Endothelial cell of umbilical vein (primary cell): ENCODE results near the gene RBM42. TPM values are rescaled to one million over a fixed set of nuclear protein-coding genes. Genes with fewer than 3 reads are reported as not detected.

Source experiments
- BruUV-seq: library from RNA; stranded (reverse); fragments of 400-500 nt; replicated peaks from 2 replicates; lab custom pipeline; 2021; lab: Mats Ljungman, UMichigan
- CTCF ChIA-PET: fragments of 300-600, 350-600 bp; sonication (Branson Sonifier 250); formaldehyde crosslinking; loops from one replicate; lab custom pipeline; 2021; ENCODE audit warnings: antibody characterized with exemption, inconsistent platforms; lab: Charles Lee
- POLR2A ChIA-PET: fragments of 300-600, 350-600 bp; sonication (Branson Sonifier 250); formaldehyde crosslinking; loops from one replicate; lab custom pipeline; 2021; ENCODE audit warnings: antibody characterized with exemption, inconsistent platforms; lab: Charles Lee
- DNase-seq: peaks from one replicate; pipeline ENCODE4 v3.0.0-alpha.2; 2011; ENCODE audit warnings: low read depth, low spot score
- FAIRE-seq: peaks from 2 replicates; lab custom pipeline; 2011; peaks lifted over from hg19 to GRCh38; lab: Jason Lieb, UNC
- H2AFZ ChIP-seq: 2 replicates; pipeline ENCODE4 v1.6.0; 2012; ENCODE audit warnings: low read depth, low read length, control low read depth, inconsistent platforms
- H3K27ac ChIP-seq: 2 replicates; pipeline ENCODE4 v1.5.1; 2011; ENCODE audit warnings: low read depth, mild to moderate bottlenecking, control low read depth, low read length, moderate library complexity; ENCODE audit not compliant: insufficient read depth
- H3K27me3 ChIP-seq, 2 experiments: 2 replicates each; pipeline versions ENCODE4 v1.6.0 to v1.6.1; 2011; ENCODE audit warnings: low read length in 2 of 2, mixed read lengths in 1 of 2; ENCODE audit not compliant: control insufficient read depth in 2 of 2, insufficient read depth in 2 of 2
- H3K36me3 ChIP-seq, 2 experiments: 2 replicates in 1 of 2; 3 replicates in 1 of 2; pipeline ENCODE4 v1.5.1; 2011; ENCODE audit warnings: low read length in 2 of 2, mild to moderate bottlenecking in 1 of 2, moderate library complexity in 1 of 2; ENCODE audit not compliant: control insufficient read depth in 2 of 2, insufficient read depth in 2 of 2; ENCODE audit errors: extremely low read depth in 1 of 2
- H3K4me1 ChIP-seq: 3 replicates; pipeline ENCODE4 v1.5.1; 2011; ENCODE audit warnings: mild to moderate bottlenecking, low read length; ENCODE audit not compliant: control insufficient read depth, insufficient read depth; ENCODE audit errors: extremely low read depth
- H3K4me2 ChIP-seq: 2 replicates; pipeline ENCODE4 v1.6.1; 2011; ENCODE audit warnings: low read length, control low read depth, mixed read lengths; ENCODE audit not compliant: insufficient read depth
- H3K4me3 ChIP-seq, 3 experiments: fragments of 200-600 bp in 1 of 3; sonication (generic), shearing (Covaris generic) in 1 of 3; replicated peaks in 1 of 3; 2 replicates each; pipeline ENCODE4 v1.5.1; 2011 to 2016; ENCODE audit warnings: control low read depth in 3 of 3, low read length in 3 of 3, mild to moderate bottlenecking in 2 of 3, inconsistent platforms in 1 of 3, low read depth in 1 of 3, moderate library complexity in 1 of 3; ENCODE audit not compliant: insufficient read depth in 1 of 3
- H3K79me2 ChIP-seq: 2 replicates; pipeline ENCODE4 v1.6.0; 2012; ENCODE audit warnings: low read length, inconsistent platforms; ENCODE audit not compliant: control insufficient read depth, insufficient read depth
- H3K9ac ChIP-seq: replicated peaks from 2 replicates; pipeline ENCODE3; 2011; ENCODE audit warnings: low read length, control low read depth; ENCODE audit not compliant: insufficient read depth; ENCODE audit errors: extremely low read depth
- H3K9me1 ChIP-seq: replicated peaks from 3 replicates; pipeline ENCODE4 v1.6.0; 2011; ENCODE audit warnings: mild to moderate bottlenecking, low read length; ENCODE audit not compliant: control insufficient read depth, insufficient read depth; ENCODE audit errors: extremely low read depth
- H3K9me3 ChIP-seq: replicated peaks from 2 replicates; pipeline ENCODE4 v1.5.1; 2012; ENCODE audit warnings: low read length, inconsistent platforms; ENCODE audit not compliant: control insufficient read depth, insufficient read depth
- H4K20me1 ChIP-seq: replicated peaks from 2 replicates; pipeline ENCODE3; 2011; ENCODE audit warnings: mild to moderate bottlenecking, low read length; ENCODE audit not compliant: control insufficient read depth, insufficient read depth; ENCODE audit errors: extremely low read depth
- EZH2 ChIP-seq: IDR thresholded peaks from 2 replicates; pipeline ENCODE4 v1.6.1; 2012; ENCODE audit warnings: borderline replicate concordance, low read depth, mild to moderate bottlenecking, moderate library complexity, low read length, inconsistent platforms; ENCODE audit not compliant: severe bottlenecking
- FOS ChIP-seq: IDR thresholded peaks from 2 replicates; pipeline ENCODE4 v1.6.1; 2011; ENCODE audit warnings: mild to moderate bottlenecking, low read length, moderate library complexity, borderline replicate concordance; ENCODE audit not compliant: insufficient read depth
- GATA2 ChIP-seq: IDR thresholded peaks from 2 replicates; pipeline ENCODE4 v1.7.0; 2011; ENCODE audit warnings: low read depth, mild to moderate bottlenecking, moderate library complexity, mixed read lengths, low read length; ENCODE audit not compliant: insufficient read length, insufficient read depth
- JUN ChIP-seq: IDR thresholded peaks from 2 replicates; pipeline ENCODE4 v1.6.1; 2011; ENCODE audit warnings: borderline replicate concordance, low read depth; ENCODE audit not compliant: insufficient read length, insufficient read depth
- MYC ChIP-seq: IDR thresholded peaks from one replicate; pipeline ENCODE4 v1.6.1; 2011; ENCODE audit warnings: mild to moderate bottlenecking, low read depth, low read length
- POLR2A ChIP-seq: IDR thresholded peaks from 2 replicates; pipeline ENCODE4 v1.6.1; 2012; ENCODE audit warnings: low read depth, mild to moderate bottlenecking, control low read depth, low read length
- POLR2AphosphoS5 ChIP-seq: IDR thresholded peaks from 2 replicates; pipeline ENCODE4 v1.6.1; 2012; ENCODE audit warnings: low read depth, mild to moderate bottlenecking, control low read depth, low read length, moderate library complexity; ENCODE audit not compliant: insufficient read depth
- dilution Hi-C: fragments of 300-500 bp; cut with MboI; formaldehyde crosslinking; loops from one replicate; pipeline ENCODE4 v1.15.0; 2019; ENCODE audit warnings: low sequenced_read_pairs; ENCODE audit not compliant: extremely low pct_ligation_motif_present
- intact Hi-C: fragments of 100-400 bp; cut with micrococcal nuclease; formaldehyde crosslinking; loops from one replicate; pipeline ENCODE4 v1.10.0; 2022
- polyA plus RNA-seq, 4 experiments: library from polyadenylated mRNA; depleted of rRNA in 3 of 4; stranded (reverse) in 3 of 4; unstranded in 1 of 4; fragments of >200 nt; gene quantifications; 2 replicates each; pipeline versions ENCODE4 v1.2.1 to v1.2.3, GENCODE V29; 2011 to 2012; ENCODE audit warnings: missing spikeins in 1 of 4
- total RNA-seq: library from RNA; stranded (reverse); gene quantifications from 2 replicates; pipeline ENCODE4 v1.2.3, GENCODE V29; 2021
- TF ChIP-seq, protein P1 (sequence below), 2 donors: IDR thresholded peaks; 1 replicate in 1 of 2; 2 replicates in 1 of 2; pipeline ENCODE4 v1.5.1; 2011; ENCODE audit warnings: low read length in 2 of 2, mild to moderate bottlenecking in 2 of 2, moderate library complexity in 2 of 2, control low read depth in 1 of 2, inconsistent platforms in 1 of 2, low read depth in 1 of 2; ENCODE audit not compliant: insufficient read depth in 1 of 2; ENCODE audit errors: extremely low read depth in 1 of 2
- TF ChIP-seq, protein P2 (sequence below): IDR thresholded peaks from 2 replicates; pipeline ENCODE4 v1.6.1; 2011; ENCODE audit not compliant: insufficient read depth, insufficient read length

Gene RBM42
- total and polyA plus RNA-seq, 2 donors (not counting 3 experiments of a cell fraction or from before 2014, with no cell fraction given) = 78.3 to 97.3 TPM

DNA sequence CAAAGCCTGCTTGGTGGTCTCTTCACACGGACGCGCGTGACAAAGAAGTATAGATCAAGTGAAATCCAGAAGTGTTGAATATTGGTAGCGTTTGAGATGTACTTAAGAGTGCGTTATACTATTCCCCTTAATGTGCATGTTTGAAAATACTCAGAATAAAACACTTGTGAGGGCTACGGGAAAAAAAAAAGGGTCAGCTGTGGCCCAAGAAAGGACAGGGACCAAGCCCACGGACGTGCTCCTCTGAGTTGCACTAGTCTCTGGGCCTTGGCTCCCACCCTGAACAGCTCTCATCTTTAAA is 622 bp upstream of the RBM42 start:
- H3K9ac ChIP-seq = peak overlapping the region; percentile 46
- H3K4me3 ChIP-seq = peak overlapping the region; percentile 33 to 68 (median 53)
- H3K36me3 ChIP-seq = peaks cover 8 to 22% of the 10 kb centered on the region in 2 experiments
- H3K79me2 ChIP-seq = peaks cover 7% of the 10 kb centered on the region
- H3K9me1 ChIP-seq = no peaks in the 10 kb centered on the region
- peak overlapping the region; percentile 32 for H3K27ac ChIP-seq
- ChIA-PET POLR2A (no interaction called here), CTCF (no interaction called here)
- H3K27me3 ChIP-seq = no peaks in the 10 kb centered on the region
- dilution Hi-C loops (no loop called here), intact Hi-C loops (loop anchor here (1.0 to 5.0 kb wide), 3 partner anchors 16 to 81 kb away; partner anchors contain the start of genes HAUS5 and TMEM147)
- peak overlapping the region; percentile 58 for H2AFZ ChIP-seq
- FAIRE-seq = no peak
- H3K4me2 ChIP-seq = peak overlapping the region; percentile 80
- DNase-seq = no peak
- H4K20me1 ChIP-seq = no peaks in the 10 kb centered on the region
- H3K9me3 ChIP-seq = no peaks in the 10 kb centered on the region
- TF ChIP-seq JUN (no peak), MYC (no peak), POLR2A (no peak), POLR2AphosphoS5 (no peak), EZH2 (no peak), FOS (no peak), GATA2 (no peak)
- TF ChIP-seq, protein P1, sequence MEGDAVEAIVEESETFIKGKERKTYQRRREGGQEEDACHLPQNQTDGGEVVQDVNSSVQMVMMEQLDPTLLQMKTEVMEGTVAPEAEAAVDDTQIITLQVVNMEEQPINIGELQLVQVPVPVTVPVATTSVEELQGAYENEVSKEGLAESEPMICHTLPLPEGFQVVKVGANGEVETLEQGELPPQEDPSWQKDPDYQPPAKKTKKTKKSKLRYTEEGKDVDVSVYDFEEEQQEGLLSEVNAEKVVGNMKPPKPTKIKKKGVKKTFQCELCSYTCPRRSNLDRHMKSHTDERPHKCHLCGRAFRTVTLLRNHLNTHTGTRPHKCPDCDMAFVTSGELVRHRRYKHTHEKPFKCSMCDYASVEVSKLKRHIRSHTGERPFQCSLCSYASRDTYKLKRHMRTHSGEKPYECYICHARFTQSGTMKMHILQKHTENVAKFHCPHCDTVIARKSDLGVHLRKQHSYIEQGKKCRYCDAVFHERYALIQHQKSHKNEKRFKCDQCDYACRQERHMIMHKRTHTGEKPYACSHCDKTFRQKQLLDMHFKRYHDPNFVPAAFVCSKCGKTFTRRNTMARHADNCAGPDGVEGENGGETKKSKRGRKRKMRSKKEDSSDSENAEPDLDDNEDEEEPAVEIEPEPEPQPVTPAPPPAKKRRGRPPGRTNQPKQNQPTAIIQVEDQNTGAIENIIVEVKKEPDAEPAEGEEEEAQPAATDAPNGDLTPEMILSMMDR (IDR thresholded peaks at IDR 0.05; ENCODE audit: extremely low read depth in 1 of 2, insufficient read depth in 1 of 2, low read depth in 1 of 2, low read length in 2 of 2) = no peak
- TF ChIP-seq, protein P2, sequence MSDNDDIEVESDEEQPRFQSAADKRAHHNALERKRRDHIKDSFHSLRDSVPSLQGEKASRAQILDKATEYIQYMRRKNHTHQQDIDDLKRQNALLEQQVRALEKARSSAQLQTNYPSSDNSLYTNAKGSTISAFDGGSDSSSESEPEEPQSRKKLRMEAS = no peak
- BruUV-seq = TSS peak; percentile 99
- H3K4me1 ChIP-seq = peaks cover 10% of the 10 kb centered on the region
